Natural killer cell (primary cell): ENCODE measurements around the gene STARD10. TPM values are rescaled to one million over a fixed set of nuclear protein-coding genes. Genes with fewer than 3 reads are reported as not detected.

ENCODE experiments used
- ATAC-seq, 3 donors: fragments of 150-1000 bp in 2 of 3; fragments of 200-7000 bp in 1 of 3; cut with Tn5 transposase; 1 replicate in 1 of 3; 2 replicates in 2 of 3; pipeline ENCODE4 v1.10.0; 2021; ENCODE audit warnings: mild to moderate bottlenecking in 2 of 3, moderate library complexity in 2 of 3
- DNase-seq, 2 donors: peaks; one replicate each; pipeline versions ENCODE4 v3.0.0 to v3.0.0-alpha.2; 2013 to 2021; ENCODE audit warnings: mixed read lengths in 1 of 2
- H3K27ac ChIP-seq: one replicate; pipeline ENCODE4 v1.5.1; 2013; ENCODE audit warnings: mild to moderate bottlenecking, low read length
- H3K27me3 ChIP-seq: one replicate; pipeline ENCODE4 v1.6.1; 2013; ENCODE audit warnings: low read length; ENCODE audit not compliant: control insufficient read depth, insufficient read depth
- H3K36me3 ChIP-seq: one replicate; pipeline ENCODE4 v1.6.1; 2013; ENCODE audit warnings: low read length; ENCODE audit not compliant: control insufficient read depth, insufficient read depth
- H3K4me1 ChIP-seq: one replicate; pipeline ENCODE4 v1.6.1; 2013; ENCODE audit warnings: low read length; ENCODE audit not compliant: control insufficient read depth, insufficient read depth
- H3K4me3 ChIP-seq: one replicate; pipeline ENCODE4 v1.5.1; 2013; ENCODE audit warnings: low read length
- H3K9me3 ChIP-seq: one replicate; pipeline ENCODE4 v1.6.1; 2013; ENCODE audit warnings: low read length; ENCODE audit not compliant: control insufficient read depth, insufficient read depth
- H3K27ac Mint-ChIP-seq, 2 donors: one replicate each; pipeline ENCODE4 v1.8.0; 2022; ENCODE audit warnings: mild to moderate bottlenecking in 2 of 2, mixed read lengths in 2 of 2, moderate library complexity in 1 of 2
- H3K27me3 Mint-ChIP-seq, 2 donors: one replicate each; pipeline ENCODE4 v1.8.0; 2022; ENCODE audit warnings: low read depth in 2 of 2, mixed read lengths in 2 of 2
- H3K36me3 Mint-ChIP-seq: one replicate; pipeline ENCODE4 v1.8.0; 2022; ENCODE audit warnings: mixed read lengths
- H3K4me1 Mint-ChIP-seq, 2 donors: one replicate each; pipeline ENCODE4 v1.8.0; 2022; ENCODE audit warnings: mixed read lengths in 2 of 2
- H3K4me3 Mint-ChIP-seq: one replicate; pipeline ENCODE4 v1.8.0; 2022; ENCODE audit warnings: mild to moderate bottlenecking, moderate library complexity, mixed read lengths
- H3K9me3 Mint-ChIP-seq, 2 donors: one replicate each; pipeline ENCODE4 v1.8.0; 2022; ENCODE audit warnings: mixed read lengths in 2 of 2
- CTCF ChIP-seq: fragments of 200-600 bp; IDR thresholded peaks from one replicate; pipeline ENCODE4 v1.8.0; 2022; ENCODE audit warnings: antibody characterized with exemption
- WGBS: methylation state at CpG from one replicate; pipeline ENCODE4 v1.1.7; 2013; ENCODE audit warnings: missing lambda C conversion rate; ENCODE audit not compliant: insufficient coverage; 5-methylcytosine and 5-hydroxymethylcytosine counted together
- intact Hi-C: fragments of 100-400 bp; cut with micrococcal nuclease; formaldehyde crosslinking; loops from one replicate; pipeline ENCODE4 v1.14.2; 2022
- total RNA-seq, 4 donors: library from RNA; stranded (reverse); fragments of 120-200 nt in 1 of 4; gene quantifications; one replicate each; pipeline versions ENCODE4 v1.2.3 to v1.2.4, GENCODE V29; 2013 to 2022

The STARD10 gene
- total RNA-seq, 3 donors from 2014 or later (not counting 1 experiment from before 2014, with no cell fraction given), result 10.9 to 17.3 (median 11.7) TPM

- WGBS, result 48% methylated on average over 14 of the region's 16 CpGs
- Histone ChIP-seq H3K4me1 (peaks cover 25% of the 10 kb centered on the region), H3K27me3 (no peaks in the 10 kb centered on the region), H3K4me3 (no peak overlapping the region), H3K9me3 (no peaks in the 10 kb centered on the region), H3K36me3 (no peaks in the 10 kb centered on the region), H3K27ac (peak overlapping the region; percentile 20)
- DNase-seq (peak in 1 of 2 donors; percentile 24), ATAC-seq (peak; percentile 34 to 46 (median 37))
- intact Hi-C loops, result no loop called here
- no peaks in the 10 kb centered on the region for H3K36me3 Mint-ChIP-seq
- peaks cover 5 to 6% of the 10 kb centered on the region in 2 donors for H3K4me1 Mint-ChIP-seq
- no peaks in the 10 kb centered on the region for H3K9me3 Mint-ChIP-seq
- no peak for TF ChIP-seq CTCF
- H3K4me3 Mint-ChIP-seq, result no peak overlapping the region
- H3K27ac Mint-ChIP-seq, result peak overlapping the region in 1 of 2 donors; percentile 51
- H3K27me3 Mint-ChIP-seq, result peaks cover 0 to 6% of the 10 kb centered on the region in 2 donors
These were observed 6.4 kb downstream of the STARD10 start for GRCh38 chr11:72787216-72788104.

GRCh38 chr11:72786305-72787215 lies 7.3 kb downstream of the STARD10 start:
- intact Hi-C loops, result no loop called here
- TF ChIP-seq CTCF, result no peak
- no peak overlapping the region for H3K27ac Mint-ChIP-seq

GRCh38 chr11:72784662-72785061 lies 9.2 kb downstream of the STARD10 start:
- peaks cover 46% of the 10 kb centered on the region for H3K4me1 ChIP-seq
- WGBS, result 94% methylated on average over 9 of the region's 10 CpGs
- intact Hi-C loops, result no loop called here

More at GRCh38 chr11:72786305-72787215, 7.3 kb downstream of the STARD10 start:
- Mint-ChIP-seq H3K4me3 (no peak overlapping the region), H3K9me3 (no peaks in the 10 kb centered on the region), H3K27me3 (peaks cover 0 to 7% of the 10 kb centered on the region in 2 donors), H3K36me3 (no peaks in the 10 kb centered on the region), H3K4me1 (peaks cover 12 to 13% of the 10 kb centered on the region in 2 donors)
- peak overlapping the region; percentile 20 for H3K27ac ChIP-seq
- no peak for ATAC-seq
- no peaks in the 10 kb centered on the region for H3K27me3 ChIP-seq
- H3K36me3 ChIP-seq, result no peaks in the 10 kb centered on the region
- peaks cover 30% of the 10 kb centered on the region for H3K4me1 ChIP-seq
- no peak overlapping the region for H3K4me3 ChIP-seq
- no peak for DNase-seq
- no peaks in the 10 kb centered on the region for H3K9me3 ChIP-seq
- 97% methylated on average over 8 of the region's 8 CpGs for WGBS

More at GRCh38 chr11:72784662-72785061, 9.2 kb downstream of the STARD10 start:
- H3K4me1 Mint-ChIP-seq, result peaks cover 16 to 17% of the 10 kb centered on the region in 2 donors
- H3K27me3 ChIP-seq, result no peaks in the 10 kb centered on the region
- H3K9me3 Mint-ChIP-seq, result no peaks in the 10 kb centered on the region
- no peak overlapping the region for H3K4me3 ChIP-seq
- H3K27ac ChIP-seq, result no peak overlapping the region
- H3K36me3 ChIP-seq, result no peaks in the 10 kb centered on the region
- no peak overlapping the region for H3K27ac Mint-ChIP-seq
- H3K9me3 ChIP-seq, result no peaks in the 10 kb centered on the region
- no peak overlapping the region for H3K4me3 Mint-ChIP-seq
- TF ChIP-seq CTCF, result no peak
- H3K36me3 Mint-ChIP-seq, result no peaks in the 10 kb centered on the region
- DNase-seq, result no peak
- ATAC-seq, result no peak
- H3K27me3 Mint-ChIP-seq, result peaks cover 0 to 7% of the 10 kb centered on the region in 2 donors
